ENCODE data around the gene SBK2.

Gene SBK2

DNA sequence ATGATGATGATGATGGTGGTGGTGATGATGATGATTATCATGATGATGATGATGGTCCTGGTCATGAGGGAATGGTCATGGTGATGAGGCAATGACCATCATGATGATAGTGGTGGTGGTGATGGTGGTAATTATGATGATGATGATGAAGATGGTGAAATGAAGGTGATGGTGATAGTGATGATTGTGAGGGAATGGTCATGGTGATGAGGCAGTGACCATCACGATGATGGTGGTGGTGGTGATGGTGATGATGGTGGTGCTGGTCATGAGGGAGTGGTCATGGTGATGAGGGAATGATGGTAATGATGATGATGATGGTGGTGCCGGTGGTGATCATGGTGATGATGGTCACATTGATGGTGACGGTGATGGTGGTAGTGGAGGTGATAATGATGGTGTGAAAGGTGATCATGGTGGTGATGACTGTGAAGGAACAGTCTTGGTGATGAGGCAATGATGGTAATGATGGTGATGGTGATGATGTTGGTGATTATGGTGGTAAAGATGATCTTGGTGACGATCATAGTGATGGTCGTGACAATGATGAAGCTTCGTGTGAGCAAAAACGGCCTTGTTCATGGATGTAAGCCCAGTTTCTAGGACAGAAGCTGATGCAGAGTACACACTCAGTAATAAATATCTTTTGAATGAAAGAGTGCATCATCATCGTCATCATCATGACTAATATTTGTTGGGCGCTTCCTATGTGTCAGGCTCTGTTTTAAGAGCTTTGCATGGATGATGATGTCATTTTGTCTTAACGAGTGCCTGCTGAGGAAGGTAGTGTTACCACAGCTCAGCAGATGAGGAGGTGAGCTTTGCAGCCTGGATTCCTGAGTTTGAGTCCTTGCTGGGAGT is 17.3 kb downstream of the SBK2 start:
- Histone ChIP-seq H3K27me3 (no peaks in the 10 kb centered on the region), H3K4me1 (peaks cover 4 to 5% (median 5%) of the 10 kb centered on the region in 10 experiments; a peak in 13 of 20 replicates), H3K36me3 (no peaks in the 10 kb centered on the region), H3K4me3 (no peak overlapping the region), H3K9ac (no peak overlapping the region), H3K27ac (no peak overlapping the region), H3K9me3 (replicated peaks in 1 of 11) (no peaks in the 10 kb centered on the region), H3K4me2 (no peak overlapping the region), H4K20me1 (no peaks in the 10 kb centered on the region)
- TF ChIP-seq Cebpa-rat (IDR thresholded peaks at IDR 0.05): no peak

GRCh38 chr19:55516878-55517620 is 19.9 kb downstream of the SBK2 start:
- no peaks in the 10 kb centered on the region for H3K9me3 ChIP-seq (replicated peaks in 1 of 11)
- no peak for TF ChIP-seq Cebpa-rat (IDR thresholded peaks at IDR 0.05)
- H3K27me3 ChIP-seq: no peaks in the 10 kb centered on the region
- H3K36me3 ChIP-seq: no peaks in the 10 kb centered on the region
- H4K20me1 ChIP-seq: no peaks in the 10 kb centered on the region
- peak overlapping the region; percentile 56 to 82 (median 78) for H3K27ac ChIP-seq
- H3K4me3 ChIP-seq: peak overlapping the region; percentile 42 to 64 (median 54); a peak in 18 of 20 replicates
- H3K9ac ChIP-seq: peak overlapping the region; percentile 49 to 82 (median 73); a peak in 21 of 22 replicates
- peaks cover 4 to 12% (median 7%) of the 10 kb centered on the region in 10 experiments; a peak in 17 of 20 replicates for H3K4me1 ChIP-seq
- H3K4me2 ChIP-seq: peak overlapping the region; percentile 73 to 92 (median 86)

DNA sequence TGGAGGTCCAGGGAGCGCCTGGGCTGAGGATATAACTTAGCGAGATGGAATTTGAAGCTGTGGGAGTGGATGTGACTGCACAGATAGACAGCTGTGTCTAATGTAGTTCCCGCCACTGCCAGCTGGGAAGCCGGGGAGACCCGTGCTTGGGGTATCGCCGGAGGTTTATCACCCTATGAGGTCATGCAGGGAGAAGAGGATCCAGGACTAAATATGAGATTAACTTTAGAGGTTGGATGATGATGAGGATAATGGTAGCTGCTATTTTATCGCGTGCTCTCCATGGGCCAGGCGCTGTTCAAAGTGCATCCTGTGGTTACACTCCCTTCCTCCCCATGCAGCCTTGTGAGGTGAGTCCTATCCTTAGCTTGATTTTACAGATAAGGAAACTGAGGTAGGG is 28.8 kb downstream of the SBK2 start:
- Histone ChIP-seq H4K20me1 (no peaks in the 10 kb centered on the region), H3K4me3 (no peak overlapping the region), H3K4me1 (peaks cover 11 to 47% (median 34%) of the 10 kb centered on the region in 10 experiments), H3K4me2 (no peak overlapping the region; a peak in 1 of 22 replicates), H3K9ac (0 out of 22 replicates have a peak overlapping the region, but pooled peaks of 1 of the 11 experiments have one; percentile 13), H3K36me3 (no peaks in the 10 kb centered on the region), H3K9me3 (replicated peaks in 1 of 11) (peaks cover 0 to 4% (median 0%) of the 10 kb centered on the region in 11 experiments; a peak in 1 of 22 replicates), H3K27ac (no peak overlapping the region), H3K27me3 (no peaks in the 10 kb centered on the region)
- no peak for TF ChIP-seq Cebpa-rat (IDR thresholded peaks at IDR 0.05)

- TF ChIP-seq Cebpa-rat (IDR thresholded peaks at IDR 0.05): no peak
- Histone ChIP-seq H3K4me1 (peaks cover 1 to 45% (median 20%) of the 10 kb centered on the region in 10 experiments), H3K27me3 (no peaks in the 10 kb centered on the region), H3K9me3 (replicated peaks in 1 of 11) (peaks cover 0 to 4% (median 0%) of the 10 kb centered on the region in 11 experiments; a peak in 1 of 22 replicates), H3K4me2 (no peak overlapping the region), H3K4me3 (no peak overlapping the region), H3K27ac (no peak overlapping the region), H4K20me1 (no peaks in the 10 kb centered on the region), H3K36me3 (no peaks in the 10 kb centered on the region), H3K9ac (no peak overlapping the region)
These were observed 32.0 kb downstream of the SBK2 start for GRCh38 chr19:55504981-55505380.

GRCh38 chr19:55504252-55504603 is 32.7 kb downstream of the SBK2 start:
- Histone ChIP-seq H3K9me3 (replicated peaks in 1 of 11) (peaks cover 0 to 4% (median 0%) of the 10 kb centered on the region in 11 experiments; a peak in 1 of 22 replicates), H3K4me3 (peak overlapping the region; percentile 46 to 72 (median 56); a peak in 17 of 20 replicates), H4K20me1 (no peaks in the 10 kb centered on the region), H3K36me3 (no peaks in the 10 kb centered on the region), H3K9ac (peak overlapping the region in 9 of 11 experiments; percentile 29 to 79 (median 75); a peak in 12 of 22 replicates), H3K27ac (peak overlapping the region in 3 of 11 experiments; percentile 53 to 73 (median 59); a peak in 4 of 22 replicates), H3K4me1 (peaks cover 0 to 47% (median 20%) of the 10 kb centered on the region in 10 experiments; a peak in 17 of 20 replicates), H3K4me2 (peak overlapping the region; percentile 40 to 77 (median 65); a peak in 21 of 22 replicates), H3K27me3 (no peaks in the 10 kb centered on the region)
- no peak for TF ChIP-seq Cebpa-rat (IDR thresholded peaks at IDR 0.05)

- H3K4me3 ChIP-seq: peak overlapping the region; percentile 46 to 72 (median 56)
- H3K4me2 ChIP-seq: peak overlapping the region; percentile 40 to 77 (median 65)
- H3K27me3 ChIP-seq: no peaks in the 10 kb centered on the region
- peak overlapping the region in 10 of 11 experiments; percentile 29 to 79 (median 72); a peak in 18 of 22 replicates for H3K9ac ChIP-seq
- peaks cover 0 to 4% (median 0%) of the 10 kb centered on the region in 11 experiments; a peak in 1 of 22 replicates for H3K9me3 ChIP-seq (replicated peaks in 1 of 11)
- peak overlapping the region in 9 of 11 experiments; percentile 44 to 76 (median 62); a peak in 16 of 22 replicates for H3K27ac ChIP-seq
- peaks cover 4 to 42% (median 18%) of the 10 kb centered on the region in 10 experiments; a peak in 19 of 20 replicates for H3K4me1 ChIP-seq
- H4K20me1 ChIP-seq: no peaks in the 10 kb centered on the region
- TF ChIP-seq Cebpa-rat (IDR thresholded peaks at IDR 0.05): no peak
- H3K36me3 ChIP-seq: no peaks in the 10 kb centered on the region
These were observed 33.3 kb downstream of the SBK2 start for GRCh38 chr19:55503502-55504251.

- Histone ChIP-seq H3K36me3 (no peaks in the 10 kb centered on the region), H3K4me3 (peak overlapping the region in 5 of 10 experiments; percentile 53 to 72 (median 62); a peak in 6 of 20 replicates), H3K4me2 (peak overlapping the region; percentile 40 to 77 (median 65); a peak in 21 of 22 replicates), H3K27me3 (no peaks in the 10 kb centered on the region), H3K4me1 (peaks cover 7 to 39% (median 16%) of the 10 kb centered on the region in 10 experiments; a peak in 19 of 20 replicates), H4K20me1 (no peaks in the 10 kb centered on the region), H3K9ac (peak overlapping the region in 7 of 11 experiments; percentile 55 to 79 (median 75); a peak in 13 of 22 replicates), H3K9me3 (replicated peaks in 1 of 11) (peaks cover 0 to 4% (median 0%) of the 10 kb centered on the region in 11 experiments; a peak in 1 of 22 replicates), H3K27ac (peak overlapping the region in 8 of 11 experiments; percentile 53 to 76 (median 64); a peak in 14 of 22 replicates)
- TF ChIP-seq Cebpa-rat (IDR thresholded peaks at IDR 0.05): no peak
These were observed 33.8 kb downstream of the SBK2 start for GRCh38 chr19:55503157-55503501.
